GM12801 (cell line): ENCODE results near the gene AKR1B15.

Source experiments
- CTCF ChIP-seq: IDR thresholded peaks from one replicate; pipeline ENCODE4 v1.5.1; 2011; ENCODE audit warnings: control low read depth; ENCODE audit not compliant: insufficient read length; ENCODE audit errors: extremely low read depth

Gene AKR1B15

GRCh38 chr7:134584290-134584689, 35.4 kb downstream of the AKR1B15 start:
- TF ChIP-seq CTCF = no peak

- no peak for TF ChIP-seq CTCF
These were observed 37.0 kb downstream of the AKR1B15 start for GRCh38 chr7:134585897-134586296.

- no peak for TF ChIP-seq CTCF
These were observed 38.8 kb downstream of the AKR1B15 start for GRCh38 chr7:134587750-134588149.

- no peak for TF ChIP-seq CTCF
These were observed 40.6 kb downstream of the AKR1B15 start for GRCh38 chr7:134589491-134589941.

- TF ChIP-seq CTCF = no peak
These were observed 44.9 kb downstream of the AKR1B15 start for GRCh38 chr7:134593530-134594392.

GRCh38 chr7:134594877-134595276, 46.0 kb downstream of the AKR1B15 start:
- no peak for TF ChIP-seq CTCF

- no peak for TF ChIP-seq CTCF
These were observed 50.5 kb downstream of the AKR1B15 start for GRCh38 chr7:134599371-134599770.
